H1 (cell line): ENCODE results near the gene UBE2M. TPM values are rescaled to one million over a fixed set of nuclear protein-coding genes. Genes with fewer than 3 reads are reported as not detected.

ENCODE experiments used
- BACH1 ChIP-seq: IDR thresholded peaks from 2 replicates; pipeline ENCODE4 v1.6.1; 2012; ENCODE audit warnings: low read length, improper control_type of control experiment
- CREB1 ChIP-seq: IDR thresholded peaks from 2 replicates; pipeline ENCODE4 v1.6.1; 2012; ENCODE audit warnings: inconsistent platforms
- EGR1 ChIP-seq: IDR thresholded peaks from 2 replicates; pipeline ENCODE4 v1.6.1; 2011; ENCODE audit warnings: low read depth, low read length, borderline replicate concordance
- SAP30 ChIP-seq: fragments of 300-600 bp; sonication (generic); IDR thresholded peaks from 2 replicates; pipeline ENCODE4 v1.7.1; 2012; ENCODE audit warnings: low read length, moderate library complexity, mild to moderate bottlenecking, inconsistent platforms; ENCODE audit not compliant: insufficient read depth, insufficient replicate concordance
- SIN3A ChIP-seq, 2 experiments: IDR thresholded peaks in 1 of 2; conservative IDR thresholded peaks in 1 of 2; 2 replicates each; pipeline ENCODE4 v1.6.1; 2011 to 2012; ENCODE audit warnings: low read length in 2 of 2, improper control_type of control experiment in 1 of 2, low read depth in 1 of 2, mild to moderate bottlenecking in 1 of 2
- polyA plus RNA-seq, 7 experiments: library from polyadenylated mRNA; depleted of rRNA in 3 of 7; stranded (reverse) in 5 of 7; unstranded in 2 of 7; fragments of >200 nt in 5 of 7; fragments of 200-250 nt in 2 of 7; gene quantifications; 1 replicate in 5 of 7; 2 replicates in 1 of 7; 4 replicates in 1 of 7; pipeline versions ENCODE4 v1.2.1 to v1.2.3, GENCODE V29; 2011 to 2013; ENCODE audit warnings: missing spikeins in 2 of 7, mixed read lengths in 2 of 7
- total RNA-seq: library from RNA; stranded (reverse); fragmentation: NEBNext Ultra II Directional; extraction: Animal tissue kit (Norgen Biotek cat#: 25700); gene quantifications from 2 replicates; pipeline ENCODE4 v1.2.1, GENCODE V29; 2021
- TF ChIP-seq, protein P1 (sequence below): IDR thresholded peaks from 2 replicates; pipeline ENCODE4 v1.6.1; 2012; ENCODE audit warnings: low read length, inconsistent platforms

UBE2M gene
- total and polyA plus RNA-seq, 2 of the 8 experiments (the other 6 are each of a cell fraction or from before 2014, with no cell fraction given): 93.8 to 114 TPM

DNA sequence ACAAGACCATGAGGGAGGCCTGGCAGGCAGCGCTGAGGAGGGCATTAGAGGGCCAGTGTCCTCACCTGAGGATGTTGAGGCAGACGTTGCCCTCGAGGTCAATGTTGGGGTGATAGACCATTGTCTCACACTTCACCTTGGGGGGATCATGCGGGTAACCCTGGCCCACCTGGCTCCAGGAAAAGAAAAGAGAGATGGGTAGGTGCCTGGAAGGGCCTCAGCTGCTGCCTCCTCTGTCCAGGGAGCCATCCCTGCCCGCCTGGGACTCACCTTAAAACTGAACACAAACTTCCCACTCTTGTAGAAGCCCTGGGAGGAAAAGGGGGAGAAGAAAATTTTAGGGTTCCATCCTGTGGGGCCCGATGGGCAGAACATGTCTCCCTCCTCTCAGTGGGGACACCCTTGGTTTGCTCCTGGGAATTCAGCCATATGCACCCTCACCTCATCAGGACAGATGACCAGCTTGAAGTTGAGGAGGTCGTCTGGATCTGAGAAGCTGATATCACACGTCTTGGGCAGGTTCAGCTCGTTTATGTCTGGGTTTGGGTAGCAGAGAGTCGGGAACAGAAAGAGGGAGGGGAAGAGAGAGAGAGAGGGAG, 1.7 kb downstream of the UBE2M start (continued):
- TF ChIP-seq, protein P1, sequence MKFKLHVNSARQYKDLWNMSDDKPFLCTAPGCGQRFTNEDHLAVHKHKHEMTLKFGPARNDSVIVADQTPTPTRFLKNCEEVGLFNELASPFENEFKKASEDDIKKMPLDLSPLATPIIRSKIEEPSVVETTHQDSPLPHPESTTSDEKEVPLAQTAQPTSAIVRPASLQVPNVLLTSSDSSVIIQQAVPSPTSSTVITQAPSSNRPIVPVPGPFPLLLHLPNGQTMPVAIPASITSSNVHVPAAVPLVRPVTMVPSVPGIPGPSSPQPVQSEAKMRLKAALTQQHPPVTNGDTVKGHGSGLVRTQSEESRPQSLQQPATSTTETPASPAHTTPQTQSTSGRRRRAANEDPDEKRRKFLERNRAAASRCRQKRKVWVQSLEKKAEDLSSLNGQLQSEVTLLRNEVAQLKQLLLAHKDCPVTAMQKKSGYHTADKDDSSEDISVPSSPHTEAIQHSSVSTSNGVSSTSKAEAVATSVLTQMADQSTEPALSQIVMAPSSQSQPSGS: no peak
- TF ChIP-seq BACH1 (no peak), CREB1 (no peak), EGR1 (no peak), SIN3A (conservative IDR thresholded peaks at IDR 0.05 in 1 of 2, IDR thresholded peaks at IDR 0.05 in 1 of 2; ENCODE audit: low read depth in 1 of 2, low read length in 2 of 2) (no peak), SAP30 (no peak)
